Measurements from ENCODE around the gene IVL.

GRCh38 chr1:152960452-152961044 is 52.2 kb downstream of the IVL start:
- no peak for TF ChIP-seq SUZ12 (IDR thresholded peaks at IDR 0.05; ENCODE audit: extremely low read depth, insufficient read depth, insufficient read length)
- TF ChIP-seq ZNF274 (IDR thresholded peaks at IDR 0.05; ENCODE audit: low read depth, low read length), result no peak
- TF ChIP-seq YY1 (IDR thresholded peaks at IDR 0.05; ENCODE audit: insufficient read depth, insufficient read length), result no peak
